Stimulated activated CD8-positive, alpha-beta memory T cell treated with anti-CD3 and anti-CD28 coated beads, Interleukin-12 subunit alpha, Interleukin-12 subunit beta, amount 100 ng/mL, for 4 hours (primary cell): ENCODE results near the gene BPIFB6.

Source experiments
- DNase-seq: peaks from one replicate; pipeline ENCODE4 v3.0.0-alpha.2; 2020; ENCODE audit warnings: low read depth

BPIFB6 gene

GRCh38 chr20:33064572-33065287 is 33.3 kb downstream of the BPIFB6 start:
- no peak for DNase-seq

GRCh38 chr20:33065785-33066184 is 34.3 kb downstream of the BPIFB6 start:
- no peak for DNase-seq

DNA sequence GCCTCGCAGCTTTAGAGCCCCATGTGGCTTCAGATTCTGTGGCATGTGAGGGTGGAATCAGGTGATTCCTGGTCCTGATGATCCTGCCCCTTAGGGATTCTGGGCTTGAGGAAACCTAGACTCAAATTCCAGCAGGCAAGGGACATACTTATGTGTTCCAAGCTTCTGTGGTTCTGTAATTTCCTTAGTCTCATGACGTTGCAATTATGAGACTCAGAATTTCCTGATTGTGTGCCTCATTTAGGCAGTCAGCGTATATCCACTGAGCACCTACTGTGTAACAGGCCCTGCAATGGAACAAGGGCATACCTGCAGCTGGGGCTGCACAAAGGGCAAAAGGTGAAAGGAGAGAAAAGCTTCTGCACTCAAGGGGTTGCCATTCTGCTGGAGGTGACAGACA is 36.4 kb downstream of the BPIFB6 start:
- no peak for DNase-seq

DNA sequence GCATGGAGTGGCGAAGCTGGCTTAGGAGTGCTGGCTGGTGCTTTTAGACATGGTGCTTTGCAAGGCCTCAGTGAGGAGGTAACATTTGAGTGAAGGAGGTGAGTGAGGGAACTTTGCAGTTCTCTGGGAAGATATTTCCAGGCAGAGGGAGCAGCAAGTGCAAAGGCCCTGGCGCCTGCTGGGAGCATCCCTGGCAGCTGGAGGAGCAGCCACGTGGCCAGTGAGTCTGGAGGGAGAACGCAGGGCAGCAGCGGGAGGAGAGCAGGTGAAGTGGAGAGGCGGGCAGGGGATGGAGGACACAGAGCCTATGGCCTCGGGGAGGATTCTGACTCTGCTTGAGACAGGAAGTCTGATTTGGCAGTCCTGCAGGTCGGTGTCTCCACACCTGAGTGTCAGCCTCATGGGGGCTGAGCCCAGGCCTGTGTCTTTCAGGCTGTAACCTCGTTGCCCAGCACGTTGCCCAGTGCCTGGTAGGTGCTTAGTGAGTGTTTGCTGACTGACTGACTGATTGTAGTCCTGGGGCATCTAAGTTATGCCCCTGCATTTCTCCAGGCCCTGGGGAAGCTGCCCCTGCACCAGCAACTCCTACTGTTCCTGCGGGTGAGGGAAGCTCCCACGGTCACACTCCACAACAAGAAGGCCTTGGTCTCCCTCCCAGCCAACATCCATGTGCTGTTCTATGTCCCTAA is 36.9 kb downstream of the BPIFB6 start:
- DNase-seq: no peak

DNA sequence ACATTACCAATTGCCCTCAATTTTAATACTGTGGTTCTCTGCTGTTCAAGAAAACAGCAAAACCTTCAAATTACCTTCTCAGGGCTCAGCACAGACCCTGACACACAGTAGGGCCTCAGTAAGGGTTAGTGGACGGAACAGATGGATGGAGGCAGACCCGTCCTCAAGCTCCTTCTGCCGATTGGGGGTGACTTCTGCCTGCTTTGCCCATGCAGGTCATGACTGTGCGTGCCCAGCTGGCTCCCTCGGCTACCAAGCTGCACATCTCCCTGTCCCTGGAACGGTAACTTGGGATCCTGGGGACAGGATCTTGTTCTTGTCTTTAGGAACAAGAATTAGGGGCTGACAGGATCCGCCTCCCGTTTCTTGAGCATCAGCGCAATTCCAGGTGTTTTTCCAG is 38.2 kb downstream of the BPIFB6 start:
- no peak for DNase-seq

DNA sequence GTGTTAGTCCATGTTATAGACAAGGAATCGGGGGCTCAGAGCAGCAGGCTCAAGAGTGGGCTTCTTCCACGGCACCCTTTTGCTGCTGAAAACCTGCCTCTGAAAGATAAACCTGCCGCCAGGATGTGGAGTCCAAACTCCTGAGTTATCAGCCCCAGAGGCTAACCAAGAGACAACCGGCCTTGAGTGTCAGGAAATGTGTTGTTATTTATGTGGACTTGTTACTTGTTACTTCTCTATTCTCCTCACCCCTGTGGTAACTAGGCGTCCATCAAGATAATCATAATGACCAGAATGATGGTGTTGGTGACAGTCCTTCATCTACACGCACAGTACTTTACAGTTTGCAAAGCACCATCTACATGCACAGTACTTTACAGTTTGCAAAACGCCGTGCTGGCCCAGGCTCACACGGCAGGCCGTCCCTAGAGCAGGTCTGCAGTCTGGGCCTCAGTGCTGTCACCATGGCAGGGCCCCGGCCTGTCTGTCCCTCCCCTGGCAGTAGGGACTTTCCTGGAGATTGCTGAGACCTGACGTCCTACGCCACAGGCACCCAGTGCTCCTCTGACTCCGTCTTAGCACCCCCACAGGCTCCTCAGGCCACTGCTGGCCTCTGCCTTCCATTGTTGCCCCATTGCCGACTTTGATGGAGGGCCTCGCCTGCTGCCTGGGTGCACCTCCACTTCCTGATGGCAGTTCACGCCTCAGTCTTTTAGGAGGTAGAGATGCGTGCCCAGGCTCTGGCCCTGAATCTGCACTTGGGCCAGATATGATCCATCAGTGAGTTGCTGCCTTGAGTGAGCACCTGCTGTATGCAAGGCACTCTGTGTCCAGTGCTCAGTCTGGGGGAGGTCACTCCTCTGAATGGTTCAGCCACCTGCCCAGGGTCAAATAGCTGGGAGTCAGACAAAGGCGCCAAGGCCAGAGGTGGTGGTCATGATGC is 38.9 kb downstream of the BPIFB6 start:
- DNase-seq: no peak

- no peak for DNase-seq
Measured at GRCh38 chr20:33071198-33071597, 39.8 kb downstream of the BPIFB6 start.

- no peak for DNase-seq
Measured at GRCh38 chr20:33072362-33072761, 40.9 kb downstream of the BPIFB6 start.

GRCh38 chr20:33072813-33073212 is 41.4 kb downstream of the BPIFB6 start:
- no peak for DNase-seq

DNA sequence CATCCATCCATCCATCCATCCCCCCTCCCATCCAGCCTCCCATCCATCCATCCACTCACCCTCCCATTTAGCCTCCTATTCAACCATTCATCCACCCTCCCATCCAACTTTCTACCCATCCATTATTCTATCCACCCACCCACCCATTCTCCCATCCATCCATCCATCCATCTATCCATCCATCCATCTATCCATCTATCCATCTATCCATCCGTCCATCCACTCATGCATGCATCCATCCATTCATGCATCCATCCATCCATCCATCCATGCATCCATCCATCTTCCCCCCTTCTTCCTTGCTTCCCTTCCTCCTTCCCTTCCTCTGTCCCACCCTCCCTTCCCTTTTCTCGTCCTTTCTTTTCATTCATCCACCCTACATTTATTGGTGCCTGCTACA is 43.2 kb downstream of the BPIFB6 start:
- no peak for DNase-seq

DNA sequence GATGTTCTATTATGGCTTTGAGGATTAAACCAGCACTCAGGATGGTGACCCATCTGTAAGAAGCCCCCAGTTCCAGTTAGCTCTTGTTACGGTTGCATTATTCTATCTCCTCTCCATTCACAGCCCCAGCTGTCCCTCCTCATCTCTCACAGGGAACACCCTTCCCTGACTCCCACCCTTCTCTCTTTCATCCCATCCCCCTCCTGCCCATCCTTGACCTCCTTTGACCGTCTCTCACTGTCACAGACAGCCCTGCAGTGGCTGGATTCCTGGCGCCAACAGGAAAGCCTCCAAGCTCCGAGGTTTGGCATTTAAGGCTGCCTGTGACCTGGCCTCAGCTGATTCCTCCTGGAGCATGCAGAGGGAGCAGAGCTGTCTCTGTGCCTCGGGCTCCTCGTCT is 43.8 kb downstream of the BPIFB6 start:
- DNase-seq: no peak

DNA sequence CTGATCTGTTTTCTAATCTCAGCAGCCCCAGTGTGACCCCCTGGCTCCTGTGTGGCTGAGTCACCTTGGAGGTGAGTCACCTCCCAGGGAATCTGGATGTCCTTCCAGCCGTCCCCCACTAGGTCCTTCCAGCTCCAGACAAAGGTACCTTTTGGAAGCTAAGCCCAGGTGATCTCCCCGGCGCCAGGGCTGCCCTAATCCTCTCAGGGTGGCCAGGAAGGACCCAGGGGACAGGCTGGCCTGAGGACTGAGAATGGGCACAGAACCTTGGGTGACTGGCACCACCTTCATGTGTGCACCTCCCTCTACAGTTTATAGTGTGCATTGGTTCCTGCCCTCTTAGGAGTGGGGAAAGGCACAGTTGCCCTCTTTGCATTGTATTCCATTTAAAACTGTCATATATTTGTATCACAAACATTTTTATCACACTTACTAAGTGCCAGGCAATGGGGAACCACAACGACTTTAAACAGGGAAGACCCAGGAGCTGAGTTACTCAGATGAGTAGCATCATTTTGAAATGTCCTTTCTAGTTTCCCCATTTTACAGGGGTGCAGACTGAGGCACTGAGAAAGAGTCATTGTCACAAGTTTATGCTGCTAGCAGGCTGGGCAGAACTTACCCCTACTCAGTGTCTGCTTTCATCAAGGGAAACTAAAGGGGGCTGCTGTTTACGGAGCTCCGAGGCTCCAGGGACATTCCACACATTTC is 45.4 kb downstream of the BPIFB6 start:
- DNase-seq: no peak

GRCh38 chr20:33079259-33079658 is 47.8 kb downstream of the BPIFB6 start, which contains the start of gene BPIFB4:
TSS of gene BPIFB4 (plus strand) at chr20:33079643. CDS start at chr20:33081527, 1,884 bp downstream.
- DNase-seq: no peak

DNA sequence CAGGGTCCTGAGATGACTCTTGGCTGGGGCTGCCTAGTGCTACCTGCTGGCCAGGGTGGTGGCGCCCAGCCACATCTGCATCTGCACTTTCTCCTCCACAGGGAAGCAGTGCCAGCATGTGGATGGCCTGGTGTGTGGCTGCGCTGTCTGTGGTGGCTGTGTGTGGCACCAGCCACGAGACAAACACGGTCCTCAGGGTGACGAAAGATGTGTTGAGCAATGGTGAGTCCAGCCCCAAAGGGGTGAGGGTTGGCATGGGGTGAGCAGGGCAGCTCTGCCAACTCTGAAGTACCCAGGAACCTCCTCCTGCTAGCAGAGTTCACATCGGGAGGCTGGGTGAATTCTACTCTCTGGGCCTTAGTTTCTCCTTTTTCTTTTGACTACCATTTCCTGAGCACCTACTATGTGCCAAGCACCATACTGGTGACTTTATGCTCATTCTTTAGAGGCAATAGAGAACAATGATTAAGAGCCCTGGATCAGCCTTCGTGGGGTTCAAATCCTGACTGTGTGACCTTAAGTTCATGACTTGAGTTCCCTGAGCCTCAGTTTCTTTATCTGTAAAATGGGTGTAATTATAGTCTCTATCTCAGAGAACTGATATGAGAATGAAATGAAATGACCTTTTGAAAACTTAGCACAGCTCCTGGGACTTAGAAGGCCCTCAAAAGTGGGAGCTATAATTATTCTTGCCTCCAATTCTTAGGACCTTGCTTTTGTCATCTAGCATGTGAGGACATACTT is 50.1 kb downstream of the BPIFB6 start:
- DNase-seq: no peak

- DNase-seq: no peak
Measured at GRCh38 chr20:33082546-33082945, 51.1 kb downstream of the BPIFB6 start.

- no peak for DNase-seq
Measured at GRCh38 chr20:33083544-33084340, 52.3 kb downstream of the BPIFB6 start.

- no peak for DNase-seq
Measured at GRCh38 chr20:33084722-33085121, 53.3 kb downstream of the BPIFB6 start.

GRCh38 chr20:33086052-33086722 is 54.7 kb downstream of the BPIFB6 start:
- DNase-seq: no peak

DNA sequence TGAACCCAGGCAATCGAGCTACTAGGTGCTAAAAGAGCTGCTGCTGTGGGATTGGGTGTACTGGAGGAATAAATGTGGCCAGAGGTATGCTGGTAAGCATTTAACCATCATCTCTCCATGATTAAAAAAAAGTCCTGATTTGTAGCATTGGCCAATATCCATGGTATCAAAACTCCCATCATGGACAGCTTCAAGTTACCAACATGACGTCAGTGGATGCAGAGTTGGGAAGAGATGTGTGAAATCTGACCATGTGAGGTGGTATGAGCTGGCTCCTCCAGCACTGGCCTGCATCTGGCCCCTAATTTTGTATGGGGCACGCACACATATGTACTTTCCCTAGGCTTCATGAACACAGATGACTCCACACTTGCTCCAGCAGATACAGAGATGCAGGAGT is 59.7 kb downstream of the BPIFB6 start:
- DNase-seq: no peak

DNA sequence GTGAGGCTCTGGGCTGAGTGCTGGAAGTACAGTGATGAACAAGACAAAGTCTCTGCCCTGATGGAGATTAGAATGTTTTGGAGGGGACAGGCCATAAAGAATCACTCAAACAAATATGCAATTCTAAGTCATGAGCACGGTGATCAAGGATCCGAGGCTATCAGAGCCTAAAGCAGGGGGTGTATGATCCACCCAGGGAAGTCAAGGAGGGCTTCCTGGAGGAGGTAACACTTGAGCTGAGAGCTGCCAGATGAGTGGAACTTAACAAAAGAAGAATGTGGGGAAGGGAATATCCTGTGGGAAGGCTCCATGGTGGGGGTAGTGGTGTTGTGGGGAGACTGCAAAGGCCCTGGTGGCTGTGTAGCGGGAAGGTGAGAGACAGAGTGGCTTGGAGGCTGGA is 60.2 kb downstream of the BPIFB6 start:
- no peak for DNase-seq
